OCI-LY7 (cell line): Measurements from ENCODE around the gene USP28. TPM values are rescaled to one million over a fixed set of nuclear protein-coding genes. Genes with fewer than 3 reads are reported as not detected.

Source experiments
- BruUV-seq: library from RNA; stranded (reverse); fragments of 400-500 nt; replicated peaks from 2 replicates; lab custom pipeline; 2021; lab: Mats Ljungman, UMichigan
- CTCF ChIA-PET: fragments of 300-600 bp; sonication (Branson Sonifier 250); formaldehyde crosslinking; loops from one replicate; lab custom pipeline; 2022; ENCODE audit warnings: antibody characterized with exemption; ENCODE audit not compliant: unreplicated experiment; lab: Charles Lee
- POLR2A ChIA-PET: fragments of 300-600 bp; sonication (Branson Sonifier 250); formaldehyde crosslinking; loops from one replicate; lab custom pipeline; 2022; ENCODE audit warnings: antibody characterized with exemption; lab: Charles Lee
- DNase-seq: peaks from one replicate; pipeline ENCODE4 v3.0.0-alpha.2; 2015; ENCODE audit warnings: low spot score
- H2AFZ ChIP-seq: fragments of 200-600 bp; sonication (generic), shearing (Covaris generic); 2 replicates; pipeline ENCODE4 v1.6.1; 2014; ENCODE audit warnings: mild to moderate bottlenecking, antibody characterized with exemption, low read length, moderate library complexity
- H3K27ac ChIP-seq: fragments of 200-600 bp; sonication (generic); 2 replicates; pipeline ENCODE4 v1.5.1; 2014; ENCODE audit warnings: mixed run types, low read depth, mild to moderate bottlenecking, moderate library complexity, low read length, inconsistent platforms; ENCODE audit not compliant: poor library complexity, severe bottlenecking
- H3K36me3 ChIP-seq: fragments of 200-600 bp; sonication (generic); 2 replicates; pipeline ENCODE4 v1.6.1; 2014; ENCODE audit warnings: mild to moderate bottlenecking, antibody characterized with exemption, low read length, moderate library complexity, mixed read lengths; ENCODE audit not compliant: insufficient read depth
- H3K4me1 ChIP-seq: fragments of 200-600 bp; sonication (generic); 2 replicates; pipeline ENCODE4 v1.5.1; 2014; ENCODE audit warnings: mild to moderate bottlenecking, low read length; ENCODE audit not compliant: insufficient read depth, poor library complexity, severe bottlenecking
- H3K4me2 ChIP-seq: fragments of 200-600 bp; sonication (generic); 2 replicates; pipeline ENCODE4 v1.6.1; 2014; ENCODE audit warnings: mild to moderate bottlenecking, low read length
- H3K4me3 ChIP-seq: fragments of 200-600 bp; sonication (generic); 2 replicates; pipeline ENCODE4 v1.5.1; 2014; ENCODE audit warnings: mild to moderate bottlenecking, low read depth, low read length; ENCODE audit not compliant: poor library complexity, severe bottlenecking
- H3K79me2 ChIP-seq: fragments of 200-600 bp; sonication (generic); 2 replicates; pipeline ENCODE4 v1.6.1; 2016; ENCODE audit warnings: low read depth, mild to moderate bottlenecking, low read length, moderate library complexity, mixed read lengths; ENCODE audit not compliant: insufficient read depth
- H3K9me2 ChIP-seq: fragments of 200-600 bp; sonication (generic); 2 replicates; pipeline ENCODE4 v1.6.1; 2016; ENCODE audit warnings: mild to moderate bottlenecking, low read length, mixed read lengths; ENCODE audit not compliant: insufficient read depth
- H3K9me3 ChIP-seq: fragments of 200-600 bp; sonication (generic); 2 replicates; pipeline ENCODE4 v1.6.1; 2014; ENCODE audit warnings: mild to moderate bottlenecking, mixed run types, low read length, mixed read lengths
- H4K20me1 ChIP-seq: fragments of 200-600 bp; sonication (generic); 2 replicates; pipeline ENCODE4 v1.6.1; 2014; ENCODE audit warnings: mild to moderate bottlenecking, antibody characterized with exemption, low read length, moderate library complexity, mixed read lengths; ENCODE audit not compliant: insufficient read depth
- EZH2phosphoT487 ChIP-seq: fragments of 200-600 bp; sonication (generic); IDR thresholded peaks from 2 replicates; pipeline ENCODE4 v1.6.1; 2018; ENCODE audit warnings: low read depth, borderline replicate concordance, mild to moderate bottlenecking, mixed run types, antibody characterized with exemption, low read length, moderate library complexity, mixed read lengths
- intact Hi-C: fragments of 100-400 bp; cut with micrococcal nuclease; formaldehyde crosslinking; loops from one replicate; pipeline ENCODE4 v1.10.0; 2022; ENCODE audit not compliant: unreplicated experiment
- total RNA-seq, 2 experiments: library from RNA; depleted of rRNA in 1 of 2; stranded (reverse); fragments of >200 nt in 1 of 2; shearing (Covaris generic) in 1 of 2; gene quantifications; 2 replicates each; pipeline ENCODE4 v1.2.3, GENCODE V29; 2014 to 2022
- TF ChIP-seq, protein P1 (sequence below): fragments of 200-600 bp; sonication (generic); conservative IDR thresholded peaks from 2 replicates; pipeline ENCODE4 v1.5.1; 2014; ENCODE audit warnings: mild to moderate bottlenecking, antibody characterized with exemption, low read length, moderate library complexity, mixed read lengths

Gene USP28
- total RNA-seq, 2 experiments from 2014 or later, result 26.8 to 37.1 TPM

DNA sequence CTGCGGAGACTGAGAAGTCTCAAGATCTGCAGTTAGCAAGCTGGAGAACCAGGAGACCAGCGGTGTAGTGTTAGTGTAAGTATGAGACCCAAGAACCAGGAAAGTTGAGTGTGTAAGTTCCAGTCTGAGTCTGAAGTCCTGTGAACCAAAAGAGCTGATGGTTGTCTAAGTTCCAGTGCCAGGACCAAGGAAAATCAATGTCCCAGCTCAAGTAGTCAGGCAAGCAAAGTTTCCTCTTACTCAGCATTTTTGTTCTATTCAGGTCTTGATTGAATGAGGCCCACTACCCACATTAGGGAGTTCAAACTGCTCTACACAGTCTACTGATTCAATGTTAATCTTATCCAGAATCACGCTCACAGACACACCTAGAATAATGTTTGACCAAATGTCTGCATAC lies 11.0 kb downstream of the USP28 start:
- TF ChIP-seq, protein P1, sequence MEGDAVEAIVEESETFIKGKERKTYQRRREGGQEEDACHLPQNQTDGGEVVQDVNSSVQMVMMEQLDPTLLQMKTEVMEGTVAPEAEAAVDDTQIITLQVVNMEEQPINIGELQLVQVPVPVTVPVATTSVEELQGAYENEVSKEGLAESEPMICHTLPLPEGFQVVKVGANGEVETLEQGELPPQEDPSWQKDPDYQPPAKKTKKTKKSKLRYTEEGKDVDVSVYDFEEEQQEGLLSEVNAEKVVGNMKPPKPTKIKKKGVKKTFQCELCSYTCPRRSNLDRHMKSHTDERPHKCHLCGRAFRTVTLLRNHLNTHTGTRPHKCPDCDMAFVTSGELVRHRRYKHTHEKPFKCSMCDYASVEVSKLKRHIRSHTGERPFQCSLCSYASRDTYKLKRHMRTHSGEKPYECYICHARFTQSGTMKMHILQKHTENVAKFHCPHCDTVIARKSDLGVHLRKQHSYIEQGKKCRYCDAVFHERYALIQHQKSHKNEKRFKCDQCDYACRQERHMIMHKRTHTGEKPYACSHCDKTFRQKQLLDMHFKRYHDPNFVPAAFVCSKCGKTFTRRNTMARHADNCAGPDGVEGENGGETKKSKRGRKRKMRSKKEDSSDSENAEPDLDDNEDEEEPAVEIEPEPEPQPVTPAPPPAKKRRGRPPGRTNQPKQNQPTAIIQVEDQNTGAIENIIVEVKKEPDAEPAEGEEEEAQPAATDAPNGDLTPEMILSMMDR, result no peak
- TF ChIP-seq EZH2phosphoT487, result no peak
- Histone ChIP-seq H3K9me2 (no peaks in the 10 kb centered on the region), H2AFZ (no peak overlapping the region), H3K36me3 (peaks cover 30% of the 10 kb centered on the region), H3K9me3 (no peaks in the 10 kb centered on the region), H3K27ac (no peak overlapping the region), H3K4me2 (no peak overlapping the region), H3K4me1 (no peaks in the 10 kb centered on the region), H4K20me1 (no peaks in the 10 kb centered on the region), H3K4me3 (no peak overlapping the region), H3K79me2 (peaks cover 6% of the 10 kb centered on the region; the same call in 1 of the 2 replicates)
- intact Hi-C loops, result no loop called here
- ChIA-PET POLR2A (interaction anchor here (0.6 kb wide), 1 partner anchor 15 kb away, joined by 3 read pairs; no protein-coding TSS in a partner anchor), CTCF (no interaction called here)
- DNase-seq, result no peak
- no TSS peak for BruUV-seq

DNA sequence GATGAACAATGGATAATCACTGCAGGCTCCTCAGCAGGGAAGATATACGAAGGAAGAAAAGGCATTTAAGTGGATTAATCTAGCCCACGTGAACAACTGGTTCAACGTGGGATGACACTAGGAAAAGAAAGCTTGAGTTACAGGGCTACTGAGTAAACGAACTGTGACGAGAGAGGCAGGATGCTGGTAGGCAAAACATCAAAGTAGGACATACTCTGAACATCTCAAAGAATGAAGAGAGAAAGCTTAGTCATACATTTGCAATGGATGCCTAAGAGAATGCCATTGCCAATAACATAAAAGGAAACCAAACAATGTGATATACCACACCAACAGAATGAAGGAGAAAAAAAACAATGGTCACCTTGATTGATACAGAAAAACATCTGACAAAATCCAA lies 12.9 kb downstream of the USP28 start:
- no peak for DNase-seq
- no peak overlapping the region for H3K4me2 ChIP-seq
- TF ChIP-seq EZH2phosphoT487, result no peak
- TF ChIP-seq, protein P1, result no peak
- ChIA-PET CTCF (no interaction called here), POLR2A (interaction anchor here (0.8 to 1.2 kb wide), 2 partner anchors 10 to 60 kb away, joined by 3 to 5 read pairs; no protein-coding TSS in a partner anchor)
- H3K27ac ChIP-seq, result no peak overlapping the region
- H3K36me3 ChIP-seq, result peaks cover 18% of the 10 kb centered on the region
- BruUV-seq, result no TSS peak
- no peaks in the 10 kb centered on the region for H4K20me1 ChIP-seq
- no peaks in the 10 kb centered on the region for H3K9me2 ChIP-seq
- H3K9me3 ChIP-seq, result no peaks in the 10 kb centered on the region
- no peaks in the 10 kb centered on the region for H3K4me1 ChIP-seq
- intact Hi-C loops, result no loop called here
- H3K4me3 ChIP-seq, result no peak overlapping the region
- no peak overlapping the region for H2AFZ ChIP-seq
- H3K79me2 ChIP-seq, result peaks cover 7% of the 10 kb centered on the region; the same call in 1 of the 2 replicates

DNA sequence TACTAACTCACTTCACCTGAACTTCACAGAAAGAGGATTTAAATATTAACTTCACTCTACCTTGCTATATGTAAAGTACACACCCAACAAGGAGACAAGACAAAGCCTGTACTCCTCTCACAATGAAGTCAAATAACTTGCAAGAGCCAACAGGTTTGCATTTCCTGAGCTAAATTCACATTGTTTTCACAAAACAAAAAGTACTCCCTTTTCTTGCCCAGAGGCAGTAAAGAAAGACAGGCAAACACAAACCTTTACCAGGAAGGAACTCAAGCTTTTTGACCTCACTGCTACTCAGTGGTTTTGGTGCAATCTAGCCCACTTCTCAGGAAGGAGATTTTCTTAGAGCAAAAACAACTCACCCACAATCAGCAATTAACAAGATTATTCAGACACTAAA lies 15.7 kb downstream of the USP28 start:
- CTCF ChIA-PET, result no interaction called here
- TF ChIP-seq EZH2phosphoT487, result no peak
- TF ChIP-seq, protein P1, result no peak
- Histone ChIP-seq H3K27ac (no peak overlapping the region), H3K36me3 (0 out of 2 replicates have a peak, but pooled peaks cover 6% of the 10 kb centered on the region), H3K4me1 (no peaks in the 10 kb centered on the region), H3K9me2 (no peaks in the 10 kb centered on the region), H3K9me3 (no peaks in the 10 kb centered on the region), H3K4me3 (no peak overlapping the region), H2AFZ (no peak overlapping the region), H3K79me2 (peaks cover 7% of the 10 kb centered on the region; the same call in 1 of the 2 replicates), H3K4me2 (no peak overlapping the region), H4K20me1 (0 out of 2 replicates have a peak, but pooled peaks cover 3% of the 10 kb centered on the region)
- intact Hi-C loops, result no loop called here
- BruUV-seq, result no TSS peak
- DNase-seq, result no peak
- POLR2A ChIA-PET, result interaction anchor here (0.6 to 1.5 kb wide), 4 partner anchors 12 to 53 kb away, joined by 3 to 7 read pairs (median 4); no protein-coding TSS in a partner anchor
